ENCODE data around the gene CRIP1. TPM values are rescaled to one million over a fixed set of nuclear protein-coding genes. Genes with fewer than 3 reads are reported as not detected.

The CRIP1 gene
- polyA plus RNA-seq, 2 of the 4 experiments (the other 2 are of a cell fraction) = 280 to 999 TPM

DNA sequence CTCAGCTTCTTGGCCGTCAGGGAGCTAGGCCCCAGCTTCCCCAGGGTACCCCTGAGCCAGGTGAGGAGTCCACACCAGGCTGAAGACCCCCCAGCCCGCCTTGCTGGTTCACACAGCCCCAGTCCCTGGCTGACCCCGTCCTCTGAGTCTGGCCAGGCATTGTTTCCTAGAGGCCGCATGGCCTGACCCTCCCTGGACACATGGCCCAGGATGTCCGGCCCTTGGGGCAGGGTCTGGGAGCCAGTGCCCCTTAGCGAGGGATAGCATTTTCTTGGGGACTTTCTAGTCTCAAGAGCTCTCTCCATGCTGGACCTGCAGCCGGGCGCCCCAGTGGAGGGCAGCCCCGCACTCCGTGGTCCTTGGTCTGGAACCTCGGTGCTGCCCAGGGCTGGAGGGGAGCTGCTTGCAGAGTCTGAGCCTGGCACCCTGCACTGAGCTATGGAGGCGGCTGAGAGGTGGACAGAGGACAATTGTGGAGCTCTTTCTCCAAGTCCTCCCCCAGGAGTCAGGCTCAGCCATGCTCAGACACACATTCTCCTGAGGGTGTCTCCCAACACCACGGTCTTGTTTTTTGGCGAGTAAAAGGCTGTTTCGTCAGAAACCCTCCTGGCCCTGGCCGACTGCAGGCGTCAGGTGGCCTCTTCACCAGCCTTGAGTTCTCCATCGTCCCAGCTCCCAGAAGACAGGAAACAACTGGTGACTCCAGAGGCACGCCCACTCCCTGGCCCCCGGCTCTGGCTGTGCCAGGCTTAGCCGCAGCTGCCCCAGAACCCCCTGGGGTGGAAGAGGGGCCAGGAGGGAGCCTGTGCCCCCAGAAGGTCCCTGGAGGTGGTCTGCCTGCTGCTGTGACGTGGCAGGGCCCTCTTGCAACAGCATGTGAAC, 29.7 kb upstream of the CRIP1 start:
- Histone ChIP-seq H3K27ac (no peak overlapping the region), H3K4me2 (no peak overlapping the region), H3K4me1 (no peaks in the 10 kb centered on the region), H3K4me3 (no peak overlapping the region), H3K9me3 (no peaks in the 10 kb centered on the region)
- TF ChIP-seq CBX2 (IDR thresholded peaks at IDR 0.05; ENCODE audit: borderline replicate concordance, low read depth) = no peak
- TF ChIP-seq, protein P1, sequence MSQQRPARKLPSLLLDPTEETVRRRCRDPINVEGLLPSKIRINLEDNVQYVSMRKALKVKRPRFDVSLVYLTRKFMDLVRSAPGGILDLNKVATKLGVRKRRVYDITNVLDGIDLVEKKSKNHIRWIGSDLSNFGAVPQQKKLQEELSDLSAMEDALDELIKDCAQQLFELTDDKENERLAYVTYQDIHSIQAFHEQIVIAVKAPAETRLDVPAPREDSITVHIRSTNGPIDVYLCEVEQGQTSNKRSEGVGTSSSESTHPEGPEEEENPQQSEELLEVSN (IDR thresholded peaks at IDR 0.05; ENCODE audit: borderline replicate concordance, low read depth) = no peak
- TF ChIP-seq ESRRA (IDR thresholded peaks at IDR 0.05; ENCODE audit: borderline replicate concordance, low read length) = no peak
- TF ChIP-seq CHD4 (IDR thresholded peaks at IDR 0.05; ENCODE audit: borderline replicate concordance) = no peak
- no peak for TF ChIP-seq MAZ (IDR thresholded peaks at IDR 0.05; ENCODE audit: borderline replicate concordance, low read depth, low read length)
- no peak for TF ChIP-seq SREBF2 (IDR thresholded peaks at IDR 0.05)
- no peak for TF ChIP-seq MYC (IDR thresholded peaks at IDR 0.05; ENCODE audit: borderline replicate concordance, low read length)
- TF ChIP-seq FOXS1 (CRISPR knock-in tag; IDR thresholded peaks at IDR 0.05) = no peak
- TF ChIP-seq, protein P2, sequence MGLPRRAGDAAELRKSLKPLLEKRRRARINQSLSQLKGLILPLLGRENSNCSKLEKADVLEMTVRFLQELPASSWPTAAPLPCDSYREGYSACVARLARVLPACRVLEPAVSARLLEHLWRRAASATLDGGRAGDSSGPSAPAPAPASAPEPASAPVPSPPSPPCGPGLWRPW (IDR thresholded peaks at IDR 0.05) = no peak
- no peak for TF ChIP-seq HOXB13 (CRISPR knock-in tag; IDR thresholded peaks at IDR 0.05; ENCODE audit: low read depth)
- no peak for TF ChIP-seq FOSL2 (IDR thresholded peaks at IDR 0.05)
- no peak for TF ChIP-seq FOSL2 (CRISPR knock-in tag; IDR thresholded peaks at IDR 0.05)
- TF ChIP-seq ZFP36 (IDR thresholded peaks at IDR 0.05; ENCODE audit: borderline replicate concordance, partially characterized antibody) = no peak
- TF ChIP-seq PBX3 (IDR thresholded peaks at IDR 0.05) = no peak
- no peak for TF ChIP-seq NFE2L2 (conservative IDR thresholded peaks at IDR 0.05; ENCODE audit: low read length)
- ChIA-PET CTCF (interaction anchor here (0.7 to 6.8 kb wide), 12 partner anchors 8 to 105 kb away, joined by 3 to 34 read pairs (median 4); partner anchors contain the start of gene CRIP1), POLR2A (no interaction called here)
- FAIRE-seq = no peak
- 90% methylated on average over 21 of the region's 22 CpGs for WGBS (ENCODE audit: missing lambda C conversion rate)
- peak in 1 of 2 experiments; percentile 35 for DNase-seq (ENCODE audit: low read depth in 1 of 2, low spot score in 1 of 2)
- peak in 1 of 2 experiments; percentile 15; a peak in 3 of 6 replicates for ATAC-seq

DNA sequence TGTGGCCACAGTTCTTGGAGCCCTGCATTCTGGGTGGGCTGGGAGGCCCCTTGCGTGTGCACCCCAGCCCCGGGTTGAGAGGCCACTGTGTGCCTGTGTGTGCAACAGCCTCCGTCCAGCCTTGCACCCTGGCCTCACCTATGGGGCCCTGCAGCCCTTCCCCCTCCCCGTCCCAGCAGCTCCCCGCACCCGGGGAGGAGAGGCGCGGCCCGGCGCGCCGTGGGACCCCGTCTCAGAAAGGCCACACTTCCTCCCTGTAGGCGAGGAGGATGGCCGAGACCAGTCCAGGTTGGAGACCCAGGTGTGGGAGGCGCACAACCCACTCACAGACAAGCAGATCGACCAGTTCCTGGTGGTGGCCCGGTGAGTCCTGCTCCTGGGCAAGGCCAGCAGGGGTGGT, 28.7 kb upstream of the CRIP1 start:
- ChIA-PET POLR2A (no interaction called here), CTCF (interaction anchor here (0.6 to 6.8 kb wide), 8 partner anchors 10 to 87 kb away, joined by 3 to 34 read pairs (median 6); no protein-coding TSS in a partner anchor)
- FAIRE-seq (no peak), DNase-seq (ENCODE audit: low read depth in 1 of 2, low spot score in 1 of 2) (no peak), ATAC-seq (no peak)
- Histone ChIP-seq H3K4me3 (no peak overlapping the region), H3K4me2 (no peak overlapping the region), H3K27ac (no peak overlapping the region), H3K4me1 (no peaks in the 10 kb centered on the region), H3K9me3 (no peaks in the 10 kb centered on the region)
- WGBS (ENCODE audit: missing lambda C conversion rate) = 87% methylated on average over 8 of the region's 18 CpGs
- no peak for TF ChIP-seq PBX3 (IDR thresholded peaks at IDR 0.05)
- TF ChIP-seq CBX8 (IDR thresholded peaks at IDR 0.05) = no peak
- no peak for TF ChIP-seq FOXS1 (CRISPR knock-in tag; IDR thresholded peaks at IDR 0.05)
- no peak for TF ChIP-seq TP53 (CRISPR knock-in tag; IDR thresholded peaks at IDR 0.05)

DNA sequence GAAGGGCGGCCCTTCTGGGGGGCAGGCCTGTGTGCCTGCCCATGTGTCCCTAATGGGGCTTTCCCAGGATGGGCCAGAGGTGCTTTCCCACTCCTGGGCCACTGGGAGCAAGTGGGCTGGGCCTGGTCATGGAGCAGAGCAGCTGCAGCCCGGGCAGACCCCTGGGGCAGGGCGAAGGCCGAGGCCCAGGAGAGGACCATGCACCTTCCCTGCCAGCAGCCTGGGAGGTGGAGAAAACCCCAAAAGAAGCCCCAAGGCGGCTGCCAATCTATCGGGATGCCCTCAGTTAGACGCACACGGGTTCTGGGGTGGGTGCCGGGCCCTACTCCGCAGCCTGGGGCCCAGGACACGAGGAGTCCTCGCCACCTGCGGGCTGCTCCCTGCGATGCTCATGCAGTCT, 28.1 kb upstream of the CRIP1 start:
- no peak; a peak in 1 of 6 replicates for ATAC-seq
- TF ChIP-seq GATA3 (IDR thresholded peaks at IDR 0.05; ENCODE audit: borderline replicate concordance) (no peak), MYC (IDR thresholded peaks at IDR 0.05; ENCODE audit: borderline replicate concordance, low read length) (no peak), POLR2AphosphoS2 (conservative IDR thresholded peaks at IDR 0.05; ENCODE audit: low read length) (no peak), MAZ (IDR thresholded peaks at IDR 0.05; ENCODE audit: borderline replicate concordance, low read depth, low read length) (no peak), MAFK (IDR thresholded peaks at IDR 0.05; ENCODE audit: partially characterized antibody) (no peak), CHD4 (IDR thresholded peaks at IDR 0.05; ENCODE audit: borderline replicate concordance) (no peak), FOSB (CRISPR knock-in tag; IDR thresholded peaks at IDR 0.05) (no peak), ZC3H11A (IDR thresholded peaks at IDR 0.05) (no peak), HOXA7 (CRISPR knock-in tag; IDR thresholded peaks at IDR 0.05) (no peak), EP300 (IDR thresholded peaks at IDR 0.05) (no peak), RNF2 (IDR thresholded peaks at IDR 0.05; ENCODE audit: borderline replicate concordance, low read depth) (no peak), JUN (IDR thresholded peaks at IDR 0.05) (no peak), HOXB5 (CRISPR knock-in tag; IDR thresholded peaks at IDR 0.05) (no peak), BHLHE40 (IDR thresholded peaks at IDR 0.05; ENCODE audit: low read depth, low read length) (no peak)
- TF ChIP-seq, protein P3, sequence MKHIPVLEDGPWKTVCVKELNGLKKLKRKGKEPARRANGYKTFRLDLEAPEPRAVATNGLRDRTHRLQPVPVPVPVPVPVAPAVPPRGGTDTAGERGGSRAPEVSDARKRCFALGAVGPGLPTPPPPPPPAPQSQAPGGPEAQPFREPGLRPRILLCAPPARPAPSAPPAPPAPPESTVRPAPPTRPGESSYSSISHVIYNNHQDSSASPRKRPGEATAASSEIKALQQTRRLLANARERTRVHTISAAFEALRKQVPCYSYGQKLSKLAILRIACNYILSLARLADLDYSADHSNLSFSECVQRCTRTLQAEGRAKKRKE (CRISPR knock-in tag; IDR thresholded peaks at IDR 0.05; ENCODE audit: low read depth) = no peak
- ChIA-PET CTCF (interaction anchor here (1.5 to 6.8 kb wide), 3 partner anchors 13 to 87 kb away, joined by 4 to 34 read pairs (median 26); no protein-coding TSS in a partner anchor), POLR2A (no interaction called here)
- no peak overlapping the region for H3K27ac ChIP-seq
- H3K4me3 ChIP-seq = no peak overlapping the region
- no peaks in the 10 kb centered on the region for H3K4me1 ChIP-seq
- no peaks in the 10 kb centered on the region for H3K9me3 ChIP-seq
- no peak overlapping the region for H3K4me2 ChIP-seq
- FAIRE-seq = no peak
- DNase-seq (ENCODE audit: low read depth in 1 of 2, low spot score in 1 of 2) = no peak
- WGBS (ENCODE audit: missing lambda C conversion rate) = 89% methylated on average over 13 of the region's 14 CpGs
